ENCODE data around the gene KAZN.

Gene KAZN

DNA sequence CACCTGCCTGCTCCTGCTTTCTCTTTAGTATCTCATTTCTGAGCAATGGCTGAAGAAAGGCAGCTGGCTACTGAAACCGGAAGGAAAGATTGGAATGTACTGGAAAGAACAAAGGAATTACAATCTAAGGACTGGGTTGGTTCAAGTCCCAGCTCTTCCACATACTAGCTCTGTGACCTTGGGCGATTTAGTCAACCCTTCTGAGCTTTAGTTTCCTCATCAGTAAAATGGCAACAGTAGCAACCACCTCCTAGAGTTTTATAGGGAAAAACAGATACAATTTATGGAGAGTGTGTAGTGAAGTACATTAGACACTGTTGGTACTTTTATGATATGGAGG is 158.8 kb downstream of the KAZN start:
- H3K4me1 ChIP-seq (ENCODE audit: control insufficient read depth in 1 of 2, insufficient read depth in 1 of 2, low read depth in 1 of 2, low read length in 1 of 2): no peaks in the 10 kb centered on the region
- no peaks in the 10 kb centered on the region for H3K27me3 ChIP-seq
- no peaks in the 10 kb centered on the region for H3K9me3 ChIP-seq
- no peaks in the 10 kb centered on the region for H3K36me3 ChIP-seq
- TF ChIP-seq, protein P1, sequence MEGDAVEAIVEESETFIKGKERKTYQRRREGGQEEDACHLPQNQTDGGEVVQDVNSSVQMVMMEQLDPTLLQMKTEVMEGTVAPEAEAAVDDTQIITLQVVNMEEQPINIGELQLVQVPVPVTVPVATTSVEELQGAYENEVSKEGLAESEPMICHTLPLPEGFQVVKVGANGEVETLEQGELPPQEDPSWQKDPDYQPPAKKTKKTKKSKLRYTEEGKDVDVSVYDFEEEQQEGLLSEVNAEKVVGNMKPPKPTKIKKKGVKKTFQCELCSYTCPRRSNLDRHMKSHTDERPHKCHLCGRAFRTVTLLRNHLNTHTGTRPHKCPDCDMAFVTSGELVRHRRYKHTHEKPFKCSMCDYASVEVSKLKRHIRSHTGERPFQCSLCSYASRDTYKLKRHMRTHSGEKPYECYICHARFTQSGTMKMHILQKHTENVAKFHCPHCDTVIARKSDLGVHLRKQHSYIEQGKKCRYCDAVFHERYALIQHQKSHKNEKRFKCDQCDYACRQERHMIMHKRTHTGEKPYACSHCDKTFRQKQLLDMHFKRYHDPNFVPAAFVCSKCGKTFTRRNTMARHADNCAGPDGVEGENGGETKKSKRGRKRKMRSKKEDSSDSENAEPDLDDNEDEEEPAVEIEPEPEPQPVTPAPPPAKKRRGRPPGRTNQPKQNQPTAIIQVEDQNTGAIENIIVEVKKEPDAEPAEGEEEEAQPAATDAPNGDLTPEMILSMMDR (IDR thresholded peaks at IDR 0.05): no peak
- H3K4me3 ChIP-seq (ENCODE audit: low read depth in 1 of 2, low read length in 1 of 2): no peak overlapping the region
- H3K27ac ChIP-seq: no peak overlapping the region

DNA sequence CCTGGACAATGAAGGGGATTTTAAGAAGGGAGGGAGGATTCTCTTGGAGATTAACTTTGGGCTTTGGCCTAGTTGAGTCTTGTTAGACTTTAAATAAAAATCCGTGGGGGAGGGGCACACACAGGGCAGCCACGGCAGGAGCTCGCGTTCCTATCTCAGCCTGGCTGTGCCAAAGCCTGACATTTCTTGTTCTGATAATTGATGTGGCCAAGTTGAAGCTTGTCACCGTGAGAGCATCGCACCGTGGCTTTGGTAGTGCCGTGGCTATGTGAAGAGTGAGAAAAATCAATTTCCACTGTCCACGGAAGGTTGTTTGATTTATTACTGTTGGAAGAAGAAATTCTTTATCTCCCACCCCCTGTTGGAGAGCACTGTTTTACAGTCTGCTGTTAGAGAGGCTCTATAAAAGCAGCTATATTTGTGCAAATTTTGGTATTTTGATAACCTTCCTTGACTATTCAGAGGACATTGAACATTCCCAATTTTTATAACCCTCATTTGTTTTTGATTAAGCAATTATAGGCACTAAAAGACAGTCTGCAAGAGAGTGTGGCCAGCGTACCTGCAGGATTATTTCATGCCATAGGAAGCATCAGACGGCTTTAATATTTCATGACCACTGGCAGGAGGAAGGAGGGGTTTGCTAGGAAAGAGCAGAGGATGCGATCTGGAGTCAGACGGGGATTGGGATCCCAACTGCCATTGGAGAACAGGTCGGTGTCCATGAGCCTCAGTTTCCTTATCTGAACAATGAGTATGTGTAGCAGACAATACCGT is 160.7 kb downstream of the KAZN start:
- no peaks in the 10 kb centered on the region for H3K36me3 ChIP-seq
- no peak overlapping the region for H3K4me3 ChIP-seq (ENCODE audit: low read depth in 1 of 2, low read length in 1 of 2)
- no peak overlapping the region for H3K27ac ChIP-seq
- no peaks in the 10 kb centered on the region for H3K4me1 ChIP-seq (ENCODE audit: control insufficient read depth in 1 of 2, insufficient read depth in 1 of 2, low read depth in 1 of 2, low read length in 1 of 2)
- H3K9me3 ChIP-seq: no peaks in the 10 kb centered on the region
- TF ChIP-seq, protein P1 (IDR thresholded peaks at IDR 0.05): no peak
- no peaks in the 10 kb centered on the region for H3K27me3 ChIP-seq

DNA sequence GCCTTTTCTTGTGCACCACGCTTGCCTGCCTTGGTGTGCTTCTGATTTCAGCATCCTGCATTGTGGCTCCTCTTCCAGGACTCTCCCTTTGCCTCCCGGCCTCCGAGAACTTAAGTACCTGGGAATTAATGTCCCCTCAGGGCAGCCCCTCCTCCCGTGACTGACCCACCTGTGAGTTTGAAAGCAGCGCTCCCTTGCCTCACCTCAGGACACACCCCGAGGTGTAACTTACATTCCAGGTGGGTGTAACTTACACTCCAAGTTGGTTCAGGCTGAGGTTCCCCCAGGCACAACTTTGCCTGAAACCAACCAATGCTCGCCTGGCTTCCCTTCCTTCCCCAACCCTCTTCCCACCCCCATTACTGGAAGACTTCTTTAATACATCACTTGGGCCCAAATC is 161.4 kb downstream of the KAZN start:
- H3K4me1 ChIP-seq (ENCODE audit: control insufficient read depth in 1 of 2, insufficient read depth in 1 of 2, low read depth in 1 of 2, low read length in 1 of 2): no peaks in the 10 kb centered on the region
- H3K4me3 ChIP-seq (ENCODE audit: low read depth in 1 of 2, low read length in 1 of 2): no peak overlapping the region
- H3K9me3 ChIP-seq: no peaks in the 10 kb centered on the region
- H3K27ac ChIP-seq: no peak overlapping the region
- TF ChIP-seq, protein P1 (IDR thresholded peaks at IDR 0.05): no peak
- H3K27me3 ChIP-seq: no peaks in the 10 kb centered on the region
- H3K36me3 ChIP-seq: no peaks in the 10 kb centered on the region

DNA sequence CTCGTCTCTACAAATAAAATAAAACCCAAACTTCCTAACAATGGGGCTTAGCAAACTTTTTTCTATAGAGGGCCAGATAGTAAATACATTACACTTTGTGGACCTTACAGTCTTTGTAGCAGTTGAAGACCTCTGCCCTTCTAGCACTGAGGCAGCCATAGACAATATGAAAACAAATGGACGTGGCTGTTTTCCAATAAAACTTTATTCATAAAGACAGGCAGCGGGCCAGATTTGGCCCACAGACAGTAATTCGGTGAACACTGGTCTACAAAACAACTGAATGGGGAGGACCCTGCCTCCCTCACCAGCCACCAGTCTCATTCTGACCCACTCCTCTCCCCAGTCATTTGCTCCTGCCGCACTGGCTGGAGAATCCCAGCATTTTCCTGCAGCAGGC is 162.3 kb downstream of the KAZN start:
- TF ChIP-seq, protein P1 (IDR thresholded peaks at IDR 0.05): no peak

DNA sequence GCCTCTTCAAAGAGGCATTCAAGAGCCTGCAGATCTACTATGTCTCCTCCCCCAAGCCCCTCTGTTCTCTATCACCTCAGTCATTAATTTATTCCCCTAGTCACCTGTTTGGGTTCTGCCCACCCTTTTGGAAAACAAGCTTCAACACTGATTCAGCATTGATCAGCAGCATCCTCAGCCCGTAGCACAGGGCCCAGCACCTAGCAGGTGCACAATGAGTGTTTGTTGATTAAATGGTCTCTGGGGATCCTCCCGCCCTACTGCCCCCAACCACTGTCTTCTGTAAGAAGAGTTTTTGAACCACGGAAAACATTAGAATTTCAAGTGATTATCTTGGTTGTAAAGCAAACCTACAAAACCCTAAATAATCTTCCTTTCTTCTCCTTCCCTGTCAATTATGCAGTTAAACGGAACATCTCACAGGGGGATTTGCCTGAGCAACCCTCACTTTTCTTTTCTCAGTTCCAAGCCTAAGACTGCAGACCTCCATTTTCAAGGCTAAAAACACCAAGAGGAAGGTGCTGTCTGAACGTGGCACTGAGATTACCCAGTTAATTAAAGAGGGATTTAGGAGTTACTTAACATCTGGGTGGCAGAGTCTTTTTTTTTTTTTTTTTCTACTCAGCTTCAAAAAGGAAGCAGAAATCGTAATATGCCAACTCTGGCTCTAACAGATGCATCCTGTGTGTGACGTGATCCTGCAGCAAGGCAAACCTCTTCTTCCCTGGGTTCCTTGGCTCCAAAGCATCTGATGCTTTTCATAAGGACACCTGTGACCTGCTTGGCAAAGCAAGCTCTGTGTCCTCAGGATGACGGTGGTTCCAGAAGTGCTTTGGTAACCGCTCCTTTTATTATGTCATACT is 163.0 kb downstream of the KAZN start:
- Histone ChIP-seq H3K27me3 (no peaks in the 10 kb centered on the region), H3K36me3 (no peaks in the 10 kb centered on the region), H3K27ac (no peak overlapping the region), H3K4me3 (ENCODE audit: low read depth in 1 of 2, low read length in 1 of 2) (no peak overlapping the region), H3K4me1 (ENCODE audit: control insufficient read depth in 1 of 2, insufficient read depth in 1 of 2, low read depth in 1 of 2, low read length in 1 of 2) (no peaks in the 10 kb centered on the region), H3K9me3 (no peaks in the 10 kb centered on the region)
- TF ChIP-seq, protein P1 (IDR thresholded peaks at IDR 0.05): no peak

More for the DNA sequence above, 162.3 kb downstream of the KAZN start:
- Histone ChIP-seq H3K36me3 (no peaks in the 10 kb centered on the region), H3K4me3 (ENCODE audit: low read depth in 1 of 2, low read length in 1 of 2) (no peak overlapping the region), H3K4me1 (ENCODE audit: control insufficient read depth in 1 of 2, insufficient read depth in 1 of 2, low read depth in 1 of 2, low read length in 1 of 2) (no peaks in the 10 kb centered on the region), H3K27me3 (no peaks in the 10 kb centered on the region), H3K27ac (no peak overlapping the region), H3K9me3 (no peaks in the 10 kb centered on the region)
